ENCODE data around the gene ATP4B.

The ATP4B gene

GRCh38 chr13:113605461-113605860 lies 52.5 kb downstream of the ATP4B start:
- no peak for DNase-seq

DNA sequence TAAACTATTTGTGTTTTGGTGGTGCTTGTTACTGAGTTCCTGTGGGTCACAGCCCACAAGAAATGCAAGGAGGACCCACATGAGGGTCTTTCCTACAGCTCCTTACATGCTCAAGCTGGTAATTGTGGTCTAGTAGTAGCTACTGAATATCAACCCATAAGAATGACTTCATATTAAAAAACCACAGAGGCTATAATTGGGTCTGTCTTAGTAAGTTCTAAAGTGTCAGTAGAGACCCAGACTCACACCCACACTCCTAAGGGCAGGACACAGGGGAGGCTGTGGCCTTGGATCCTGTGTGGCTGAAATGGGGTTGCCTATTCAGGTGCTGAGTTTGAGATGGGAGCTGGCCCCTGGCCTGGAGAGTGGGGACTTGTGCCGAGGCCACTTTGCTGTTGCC lies 53.8 kb downstream of the ATP4B start:
- no peak for DNase-seq

DNA sequence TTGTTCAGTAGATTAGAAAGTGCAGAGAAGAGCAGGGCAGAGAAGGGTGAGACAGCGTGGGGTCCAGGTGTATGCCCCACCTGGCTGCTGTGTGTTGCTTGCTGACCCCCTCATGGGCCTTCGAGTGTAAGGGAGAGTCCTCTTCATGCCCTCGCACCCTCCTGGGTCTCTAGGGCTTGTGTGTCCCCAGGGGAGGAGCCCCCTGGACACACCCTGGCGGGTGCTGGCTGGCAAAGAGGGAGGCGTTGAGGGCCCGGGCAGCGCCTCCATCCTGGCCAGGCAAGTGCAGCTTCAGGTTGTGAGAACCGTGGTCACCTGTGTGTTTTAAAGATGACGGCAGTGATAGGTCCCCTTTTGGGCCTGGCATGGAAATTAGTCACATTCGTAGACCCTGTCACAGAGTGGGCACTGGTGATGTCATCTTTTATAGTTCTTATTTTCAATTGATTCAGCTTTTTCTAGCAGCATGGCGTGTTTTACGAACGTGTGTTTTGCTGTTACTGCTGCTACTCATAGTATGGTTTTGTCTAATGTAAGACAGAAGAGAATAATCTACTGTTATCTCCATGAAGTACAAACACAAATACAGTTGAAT lies 54.8 kb downstream of the ATP4B start:
- DNase-seq = no peak

DNA sequence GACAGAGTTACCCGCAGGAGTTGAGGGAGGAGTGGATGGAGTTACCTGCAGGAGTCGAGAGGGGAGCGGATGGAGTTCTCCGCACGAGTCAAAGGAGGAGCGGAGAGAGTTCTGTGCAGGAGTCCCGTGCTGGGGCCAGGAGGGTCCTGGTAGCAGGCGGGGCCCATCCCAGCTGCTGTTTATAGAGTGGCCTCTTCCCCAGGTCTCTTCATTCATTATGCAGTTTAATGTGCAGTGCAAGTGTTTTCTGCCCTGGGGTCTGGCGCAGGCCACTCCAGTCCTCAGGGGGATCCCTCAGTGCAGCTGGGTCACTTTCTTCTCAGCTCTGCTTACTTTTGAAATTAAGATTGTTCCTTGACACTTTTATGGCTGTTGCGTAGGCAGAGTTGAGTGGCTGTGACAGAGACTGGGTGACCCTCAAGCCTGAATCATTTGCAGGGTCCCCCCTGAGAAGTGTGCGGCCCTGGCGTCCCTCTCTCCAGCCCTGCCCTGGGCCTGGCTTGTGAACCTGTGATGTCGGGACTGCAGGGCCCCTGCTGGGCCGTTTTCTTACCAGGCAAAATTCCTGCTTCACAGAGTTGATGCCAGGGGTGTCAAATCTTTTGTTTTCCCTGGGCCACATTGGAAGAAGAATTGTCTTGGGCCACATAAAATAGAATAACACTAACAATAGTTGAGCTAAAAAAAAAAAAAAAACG lies 55.6 kb downstream of the ATP4B start:
- no peak for DNase-seq

GRCh38 chr13:113601166-113602070 lies 56.6 kb downstream of the ATP4B start:
- no peak for DNase-seq

DNA sequence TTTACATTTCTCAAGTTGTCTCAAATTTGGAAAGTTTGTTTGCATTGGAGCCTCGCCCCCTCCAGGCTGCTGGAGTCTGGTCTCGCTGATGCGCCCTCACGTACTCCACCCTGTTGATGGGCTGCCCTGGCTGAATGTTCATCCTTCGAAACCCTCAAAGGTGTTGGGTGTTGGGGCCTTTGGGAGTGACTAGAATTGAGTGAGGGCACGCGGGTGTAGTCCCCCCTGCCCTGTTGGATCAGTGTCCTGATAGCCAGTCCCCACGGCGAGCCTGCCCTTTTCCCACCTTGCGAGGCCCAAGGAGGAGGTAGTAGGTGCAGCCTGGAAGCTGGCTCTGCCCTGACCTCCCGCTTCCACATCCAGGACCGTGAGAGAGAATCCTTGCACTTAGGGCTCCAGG lies 58.6 kb downstream of the ATP4B start:
- no peak for DNase-seq

All from GF-D8 (cell line).